ENCODE measurements around the gene CAPZA1.

DNA sequence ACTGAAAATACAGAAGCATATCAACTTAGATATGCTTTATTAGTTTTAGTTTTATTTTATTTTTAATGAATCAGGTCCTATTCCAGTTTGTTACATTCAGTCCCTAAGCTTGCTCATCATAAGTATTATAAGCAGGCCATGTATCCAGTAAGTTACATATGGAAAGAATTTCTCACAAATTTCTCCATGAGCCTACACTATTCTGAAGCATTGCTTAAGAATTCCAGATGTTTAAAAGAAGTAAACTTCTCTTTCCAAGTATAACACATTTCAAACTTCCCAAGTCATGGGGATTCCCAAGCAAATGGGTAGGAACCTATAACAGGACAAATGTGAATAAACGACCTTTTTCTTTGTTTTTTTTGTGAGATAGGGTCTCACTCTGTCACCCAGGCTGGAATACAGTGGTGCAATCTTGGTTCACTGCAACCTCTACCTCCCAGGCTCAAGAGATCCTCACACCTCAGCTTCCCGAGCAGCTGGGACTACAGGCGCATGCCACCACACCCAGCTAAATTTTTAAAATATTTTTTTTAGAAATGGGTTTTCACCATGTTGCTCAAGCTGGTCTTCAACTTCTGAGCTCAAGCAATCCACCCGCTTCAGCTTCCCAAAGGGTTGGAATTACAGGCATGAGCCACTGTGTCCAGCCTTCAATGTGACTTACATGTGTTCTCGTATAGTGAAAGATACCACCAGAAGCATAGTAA lies 39.7 kb upstream of the CAPZA1 start:
- TF ChIP-seq, protein P1, sequence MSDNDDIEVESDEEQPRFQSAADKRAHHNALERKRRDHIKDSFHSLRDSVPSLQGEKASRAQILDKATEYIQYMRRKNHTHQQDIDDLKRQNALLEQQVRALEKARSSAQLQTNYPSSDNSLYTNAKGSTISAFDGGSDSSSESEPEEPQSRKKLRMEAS (IDR thresholded peaks at IDR 0.05) = no peak
- TF ChIP-seq JUND (IDR thresholded peaks at IDR 0.05) = no peak
- TF ChIP-seq, protein P2, sequence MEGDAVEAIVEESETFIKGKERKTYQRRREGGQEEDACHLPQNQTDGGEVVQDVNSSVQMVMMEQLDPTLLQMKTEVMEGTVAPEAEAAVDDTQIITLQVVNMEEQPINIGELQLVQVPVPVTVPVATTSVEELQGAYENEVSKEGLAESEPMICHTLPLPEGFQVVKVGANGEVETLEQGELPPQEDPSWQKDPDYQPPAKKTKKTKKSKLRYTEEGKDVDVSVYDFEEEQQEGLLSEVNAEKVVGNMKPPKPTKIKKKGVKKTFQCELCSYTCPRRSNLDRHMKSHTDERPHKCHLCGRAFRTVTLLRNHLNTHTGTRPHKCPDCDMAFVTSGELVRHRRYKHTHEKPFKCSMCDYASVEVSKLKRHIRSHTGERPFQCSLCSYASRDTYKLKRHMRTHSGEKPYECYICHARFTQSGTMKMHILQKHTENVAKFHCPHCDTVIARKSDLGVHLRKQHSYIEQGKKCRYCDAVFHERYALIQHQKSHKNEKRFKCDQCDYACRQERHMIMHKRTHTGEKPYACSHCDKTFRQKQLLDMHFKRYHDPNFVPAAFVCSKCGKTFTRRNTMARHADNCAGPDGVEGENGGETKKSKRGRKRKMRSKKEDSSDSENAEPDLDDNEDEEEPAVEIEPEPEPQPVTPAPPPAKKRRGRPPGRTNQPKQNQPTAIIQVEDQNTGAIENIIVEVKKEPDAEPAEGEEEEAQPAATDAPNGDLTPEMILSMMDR (IDR thresholded peaks at IDR 0.05; ENCODE audit: low read depth, low read length, missing input control) = no peak
- TF ChIP-seq RXRA (IDR thresholded peaks at IDR 0.05) = no peak
- no peak for TF ChIP-seq GABPA (IDR thresholded peaks at IDR 0.05 in 1 of 2, conservative IDR thresholded peaks at IDR 0.05 in 1 of 2)
